ENCODE measurements around the gene TMEM141. TPM values are rescaled to one million over a fixed set of nuclear protein-coding genes. Genes with fewer than 3 reads are reported as not detected.

TMEM141 gene
- total and polyA plus RNA-seq, 2 donors (not counting 1 experiment from before 2014, with no cell fraction given) = 43.3 to 56.5 TPM

GRCh38 chr9:136776947-136777346 is 14.2 kb upstream of the TMEM141 start:
- H2AFZ ChIP-seq (ENCODE audit: low read length) = no peak overlapping the region

GRCh38 chr9:136777359-136777758 is 13.8 kb upstream of the TMEM141 start:
- TF ChIP-seq EZH2 (IDR thresholded peaks at IDR 0.05; ENCODE audit: low read length, missing control alignments) = no peak
- TF ChIP-seq, protein P1, sequence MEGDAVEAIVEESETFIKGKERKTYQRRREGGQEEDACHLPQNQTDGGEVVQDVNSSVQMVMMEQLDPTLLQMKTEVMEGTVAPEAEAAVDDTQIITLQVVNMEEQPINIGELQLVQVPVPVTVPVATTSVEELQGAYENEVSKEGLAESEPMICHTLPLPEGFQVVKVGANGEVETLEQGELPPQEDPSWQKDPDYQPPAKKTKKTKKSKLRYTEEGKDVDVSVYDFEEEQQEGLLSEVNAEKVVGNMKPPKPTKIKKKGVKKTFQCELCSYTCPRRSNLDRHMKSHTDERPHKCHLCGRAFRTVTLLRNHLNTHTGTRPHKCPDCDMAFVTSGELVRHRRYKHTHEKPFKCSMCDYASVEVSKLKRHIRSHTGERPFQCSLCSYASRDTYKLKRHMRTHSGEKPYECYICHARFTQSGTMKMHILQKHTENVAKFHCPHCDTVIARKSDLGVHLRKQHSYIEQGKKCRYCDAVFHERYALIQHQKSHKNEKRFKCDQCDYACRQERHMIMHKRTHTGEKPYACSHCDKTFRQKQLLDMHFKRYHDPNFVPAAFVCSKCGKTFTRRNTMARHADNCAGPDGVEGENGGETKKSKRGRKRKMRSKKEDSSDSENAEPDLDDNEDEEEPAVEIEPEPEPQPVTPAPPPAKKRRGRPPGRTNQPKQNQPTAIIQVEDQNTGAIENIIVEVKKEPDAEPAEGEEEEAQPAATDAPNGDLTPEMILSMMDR (conservative IDR thresholded peaks at IDR 0.05 in 1 of 2, IDR thresholded peaks at IDR 0.05 in 1 of 2; ENCODE audit: low read depth in 1 of 2, low read length in 2 of 2) = no peak
- Histone ChIP-seq H3K4me3 (replicated peaks in 1 of 4; ENCODE audit: control extremely low read depth in 1 of 4, insufficient read depth in 1 of 4, low read depth in 3 of 4, low read length in 4 of 4) (no peak overlapping the region), H3K9ac (ENCODE audit: insufficient read depth, low read length) (no peak overlapping the region), H3K4me2 (ENCODE audit: extremely low read depth, insufficient read depth, low read length) (no peak overlapping the region), H3K9me3 (ENCODE audit: control insufficient read depth, insufficient read depth, low read depth, low read length) (no peaks in the 10 kb centered on the region), H3K27ac (ENCODE audit: insufficient read depth, low read length) (no peak overlapping the region), H3K79me2 (ENCODE audit: control insufficient read depth, insufficient read depth, low read length) (no peaks in the 10 kb centered on the region), H3K27me3 (ENCODE audit: control insufficient read depth, insufficient read depth, low read length) (peaks cover 29% of the 10 kb centered on the region), H4K20me1 (ENCODE audit: control insufficient read depth, extremely low read depth, insufficient read depth, low read length) (no peaks in the 10 kb centered on the region), H3K4me1 (ENCODE audit: control insufficient read depth, extremely low read depth, insufficient read depth, low read length) (no peaks in the 10 kb centered on the region), H2AFZ (ENCODE audit: low read length) (no peak overlapping the region), H3K36me3 (ENCODE audit: control insufficient read depth, insufficient read depth, low read length) (no peaks in the 10 kb centered on the region)
- DNase-seq (ENCODE audit: low read depth in 2 of 2) = no peak

More at GRCh38 chr9:136776947-136777346, 14.2 kb upstream of the TMEM141 start:
- no peak overlapping the region for H3K4me2 ChIP-seq (ENCODE audit: extremely low read depth, insufficient read depth, low read length)
- H3K4me1 ChIP-seq (ENCODE audit: control insufficient read depth, extremely low read depth, insufficient read depth, low read length) = no peaks in the 10 kb centered on the region
- TF ChIP-seq, protein P1 (conservative IDR thresholded peaks at IDR 0.05 in 1 of 2, IDR thresholded peaks at IDR 0.05 in 1 of 2; ENCODE audit: low read depth in 1 of 2, low read length in 2 of 2) = no peak
- TF ChIP-seq EZH2 (IDR thresholded peaks at IDR 0.05; ENCODE audit: low read length, missing control alignments) = no peak
- no peak overlapping the region for H3K4me3 ChIP-seq (replicated peaks in 1 of 4; ENCODE audit: control extremely low read depth in 1 of 4, insufficient read depth in 1 of 4, low read depth in 3 of 4, low read length in 4 of 4)
- no peak for DNase-seq (ENCODE audit: low read depth in 2 of 2)
- no peak overlapping the region for H3K27ac ChIP-seq (ENCODE audit: insufficient read depth, low read length)
- H3K9ac ChIP-seq (ENCODE audit: insufficient read depth, low read length) = no peak overlapping the region
- no peaks in the 10 kb centered on the region for H4K20me1 ChIP-seq (ENCODE audit: control insufficient read depth, extremely low read depth, insufficient read depth, low read length)
- H3K36me3 ChIP-seq (ENCODE audit: control insufficient read depth, insufficient read depth, low read length) = no peaks in the 10 kb centered on the region
- peaks cover 29% of the 10 kb centered on the region for H3K27me3 ChIP-seq (ENCODE audit: control insufficient read depth, insufficient read depth, low read length)
- no peaks in the 10 kb centered on the region for H3K79me2 ChIP-seq (ENCODE audit: control insufficient read depth, insufficient read depth, low read length)
- H3K9me3 ChIP-seq (ENCODE audit: control insufficient read depth, insufficient read depth, low read depth, low read length) = no peaks in the 10 kb centered on the region

- H3K27ac ChIP-seq (ENCODE audit: insufficient read depth, low read length) = no peak overlapping the region
- H4K20me1 ChIP-seq (ENCODE audit: control insufficient read depth, extremely low read depth, insufficient read depth, low read length) = no peaks in the 10 kb centered on the region
- H3K9me3 ChIP-seq (ENCODE audit: control insufficient read depth, insufficient read depth, low read depth, low read length) = no peaks in the 10 kb centered on the region
- no peak overlapping the region for H3K9ac ChIP-seq (ENCODE audit: insufficient read depth, low read length)
- no peak overlapping the region for H2AFZ ChIP-seq (ENCODE audit: low read length)
- H3K36me3 ChIP-seq (ENCODE audit: control insufficient read depth, insufficient read depth, low read length) = no peaks in the 10 kb centered on the region
- no peak overlapping the region for H3K4me3 ChIP-seq (replicated peaks in 1 of 4; ENCODE audit: control extremely low read depth in 1 of 4, insufficient read depth in 1 of 4, low read depth in 3 of 4, low read length in 4 of 4)
- no peak overlapping the region for H3K4me2 ChIP-seq (ENCODE audit: extremely low read depth, insufficient read depth, low read length)
- H3K27me3 ChIP-seq (ENCODE audit: control insufficient read depth, insufficient read depth, low read length) = peaks cover 33% of the 10 kb centered on the region
- no peak for DNase-seq (ENCODE audit: low read depth in 2 of 2)
- TF ChIP-seq EZH2 (IDR thresholded peaks at IDR 0.05; ENCODE audit: low read length, missing control alignments) = no peak
- TF ChIP-seq, protein P1 (conservative IDR thresholded peaks at IDR 0.05 in 1 of 2, IDR thresholded peaks at IDR 0.05 in 1 of 2; ENCODE audit: low read depth in 1 of 2, low read length in 2 of 2) = no peak
- no peaks in the 10 kb centered on the region for H3K79me2 ChIP-seq (ENCODE audit: control insufficient read depth, insufficient read depth, low read length)
- H3K4me1 ChIP-seq (ENCODE audit: control insufficient read depth, extremely low read depth, insufficient read depth, low read length) = no peaks in the 10 kb centered on the region
Measured at GRCh38 chr9:136779808-136780207, 11.3 kb upstream of the TMEM141 start.

Data from fibroblast of lung (primary cell).